Measurements from ENCODE around the gene KIAA1958. TPM values are rescaled to one million over a fixed set of nuclear protein-coding genes. Genes with fewer than 3 reads are reported as not detected.
A peak's percentile ranks its signal among the peaks of the same experiment; 100 is the strongest.

The KIAA1958 gene
- total RNA-seq, 1 donor from 2014 or later, result 55.3 TPM

DNA sequence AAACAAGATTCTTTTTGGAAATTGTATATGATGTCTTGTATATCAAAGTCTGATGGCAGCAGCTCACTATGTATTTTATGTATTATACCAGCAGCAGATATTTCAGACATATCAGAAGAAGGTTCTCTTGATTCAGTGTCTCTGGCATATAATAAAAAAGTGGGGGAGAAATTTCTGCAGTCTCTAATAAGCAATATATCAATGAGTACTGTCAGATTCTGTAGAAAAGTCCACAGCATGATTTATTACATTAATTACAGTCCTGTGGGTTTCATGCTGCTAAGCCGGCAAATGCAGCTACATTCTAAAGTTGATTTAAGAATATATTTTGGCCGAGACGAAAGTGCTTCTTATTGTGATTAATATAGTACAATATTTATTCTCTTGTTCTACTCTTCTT, 113.1 kb downstream of the KIAA1958 start:
- H3K27ac Mint-ChIP-seq, result no peak overlapping the region
- H3K4me3 Mint-ChIP-seq (ENCODE audit: low read depth), result no peak overlapping the region
- H3K36me3 Mint-ChIP-seq (ENCODE audit: insufficient read depth), result no peaks in the 10 kb centered on the region
- no peaks in the 10 kb centered on the region for H3K27me3 Mint-ChIP-seq
- DNase-seq (ENCODE audit: low spot score, unreplicated experiment), result no peak
- H3K4me1 Mint-ChIP-seq (ENCODE audit: low read depth), result peaks cover 11% of the 10 kb centered on the region
- TF ChIP-seq, protein P1, sequence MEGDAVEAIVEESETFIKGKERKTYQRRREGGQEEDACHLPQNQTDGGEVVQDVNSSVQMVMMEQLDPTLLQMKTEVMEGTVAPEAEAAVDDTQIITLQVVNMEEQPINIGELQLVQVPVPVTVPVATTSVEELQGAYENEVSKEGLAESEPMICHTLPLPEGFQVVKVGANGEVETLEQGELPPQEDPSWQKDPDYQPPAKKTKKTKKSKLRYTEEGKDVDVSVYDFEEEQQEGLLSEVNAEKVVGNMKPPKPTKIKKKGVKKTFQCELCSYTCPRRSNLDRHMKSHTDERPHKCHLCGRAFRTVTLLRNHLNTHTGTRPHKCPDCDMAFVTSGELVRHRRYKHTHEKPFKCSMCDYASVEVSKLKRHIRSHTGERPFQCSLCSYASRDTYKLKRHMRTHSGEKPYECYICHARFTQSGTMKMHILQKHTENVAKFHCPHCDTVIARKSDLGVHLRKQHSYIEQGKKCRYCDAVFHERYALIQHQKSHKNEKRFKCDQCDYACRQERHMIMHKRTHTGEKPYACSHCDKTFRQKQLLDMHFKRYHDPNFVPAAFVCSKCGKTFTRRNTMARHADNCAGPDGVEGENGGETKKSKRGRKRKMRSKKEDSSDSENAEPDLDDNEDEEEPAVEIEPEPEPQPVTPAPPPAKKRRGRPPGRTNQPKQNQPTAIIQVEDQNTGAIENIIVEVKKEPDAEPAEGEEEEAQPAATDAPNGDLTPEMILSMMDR (IDR thresholded peaks at IDR 0.05; ENCODE audit: unreplicated experiment), result no peak
- no peaks in the 10 kb centered on the region for H3K9me3 Mint-ChIP-seq (ENCODE audit: low read depth)

DNA sequence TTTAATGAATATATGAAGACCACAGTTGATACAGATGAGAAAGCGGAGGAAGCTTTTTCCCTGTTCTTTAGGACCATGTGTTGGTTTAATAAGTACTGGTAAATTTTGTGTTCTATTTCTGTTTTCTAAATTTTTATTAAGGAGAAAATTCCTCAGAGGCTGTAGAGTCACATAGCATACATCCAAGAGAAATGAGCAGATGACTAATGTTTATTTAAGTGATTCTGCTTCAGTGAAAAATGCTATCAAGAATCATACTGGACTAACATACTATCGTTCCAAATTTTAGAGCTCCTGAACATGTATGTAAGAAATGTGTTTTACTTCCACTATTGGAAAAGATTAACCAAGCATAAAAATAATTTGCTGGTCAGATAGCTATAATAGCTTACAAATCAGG, 115.0 kb downstream of the KIAA1958 start:
- Mint-ChIP-seq H3K4me1 (ENCODE audit: low read depth) (peaks cover 14% of the 10 kb centered on the region), H3K27me3 (no peaks in the 10 kb centered on the region), H3K27ac (peak overlapping the region; percentile 1), H3K9me3 (ENCODE audit: low read depth) (no peaks in the 10 kb centered on the region), H3K36me3 (ENCODE audit: insufficient read depth) (no peaks in the 10 kb centered on the region), H3K4me3 (ENCODE audit: low read depth) (no peak overlapping the region)
- TF ChIP-seq, protein P1 (IDR thresholded peaks at IDR 0.05; ENCODE audit: unreplicated experiment), result no peak
- DNase-seq (ENCODE audit: low spot score, unreplicated experiment), result no peak

DNA sequence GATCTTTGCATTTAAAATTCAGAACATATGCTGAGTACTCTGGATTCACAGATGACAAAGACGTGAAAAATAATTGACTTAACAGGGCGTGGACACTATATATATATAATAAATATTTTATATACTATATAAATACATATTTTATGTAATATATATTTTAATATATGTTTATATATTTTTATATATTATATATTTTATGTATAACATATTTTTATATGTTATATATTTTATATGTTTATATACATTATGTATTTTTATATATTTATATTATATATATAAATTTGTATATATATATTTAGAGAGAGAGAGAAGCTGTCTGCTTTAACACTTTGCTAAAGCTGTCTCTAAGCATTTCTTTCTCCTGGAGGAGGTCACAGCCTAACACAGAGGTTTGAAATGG, 118.2 kb downstream of the KIAA1958 start:
- TF ChIP-seq, protein P1 (IDR thresholded peaks at IDR 0.05; ENCODE audit: unreplicated experiment), result no peak
- H3K27ac Mint-ChIP-seq, result no peak overlapping the region
- no peak for DNase-seq (ENCODE audit: low spot score, unreplicated experiment)
- no peaks in the 10 kb centered on the region for H3K36me3 Mint-ChIP-seq (ENCODE audit: insufficient read depth)
- H3K4me1 Mint-ChIP-seq (ENCODE audit: low read depth), result peaks cover 14% of the 10 kb centered on the region
- H3K9me3 Mint-ChIP-seq (ENCODE audit: low read depth), result no peaks in the 10 kb centered on the region
- H3K27me3 Mint-ChIP-seq, result no peaks in the 10 kb centered on the region
- H3K4me3 Mint-ChIP-seq (ENCODE audit: low read depth), result no peak overlapping the region

DNA sequence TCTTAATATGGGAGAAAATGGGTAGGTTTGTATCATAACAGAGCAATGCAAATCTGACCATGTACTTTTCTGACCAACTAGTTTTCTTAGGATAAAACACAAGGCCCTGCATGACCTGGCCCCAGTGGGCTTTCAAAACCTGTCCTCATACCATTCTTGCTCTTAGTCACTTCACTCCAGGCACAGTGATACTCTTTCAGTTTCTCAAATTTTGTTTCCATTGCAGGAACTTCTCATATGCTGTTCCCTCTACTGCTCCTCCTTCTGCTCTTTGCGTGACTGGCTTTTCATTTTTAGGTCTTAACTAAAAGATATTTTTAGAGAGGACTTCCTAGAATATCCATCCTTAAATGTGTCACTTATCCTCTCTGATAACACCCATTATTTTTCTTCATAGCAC, 118.9 kb downstream of the KIAA1958 start:
- no peak for DNase-seq (ENCODE audit: low spot score, unreplicated experiment)
- TF ChIP-seq, protein P1 (IDR thresholded peaks at IDR 0.05; ENCODE audit: unreplicated experiment), result no peak
- H3K36me3 Mint-ChIP-seq (ENCODE audit: insufficient read depth), result no peaks in the 10 kb centered on the region
- peaks cover 12% of the 10 kb centered on the region for H3K4me1 Mint-ChIP-seq (ENCODE audit: low read depth)
- no peaks in the 10 kb centered on the region for H3K9me3 Mint-ChIP-seq (ENCODE audit: low read depth)
- H3K27ac Mint-ChIP-seq, result peak overlapping the region; percentile 3
- no peak overlapping the region for H3K4me3 Mint-ChIP-seq (ENCODE audit: low read depth)
- H3K27me3 Mint-ChIP-seq, result no peaks in the 10 kb centered on the region

DNA sequence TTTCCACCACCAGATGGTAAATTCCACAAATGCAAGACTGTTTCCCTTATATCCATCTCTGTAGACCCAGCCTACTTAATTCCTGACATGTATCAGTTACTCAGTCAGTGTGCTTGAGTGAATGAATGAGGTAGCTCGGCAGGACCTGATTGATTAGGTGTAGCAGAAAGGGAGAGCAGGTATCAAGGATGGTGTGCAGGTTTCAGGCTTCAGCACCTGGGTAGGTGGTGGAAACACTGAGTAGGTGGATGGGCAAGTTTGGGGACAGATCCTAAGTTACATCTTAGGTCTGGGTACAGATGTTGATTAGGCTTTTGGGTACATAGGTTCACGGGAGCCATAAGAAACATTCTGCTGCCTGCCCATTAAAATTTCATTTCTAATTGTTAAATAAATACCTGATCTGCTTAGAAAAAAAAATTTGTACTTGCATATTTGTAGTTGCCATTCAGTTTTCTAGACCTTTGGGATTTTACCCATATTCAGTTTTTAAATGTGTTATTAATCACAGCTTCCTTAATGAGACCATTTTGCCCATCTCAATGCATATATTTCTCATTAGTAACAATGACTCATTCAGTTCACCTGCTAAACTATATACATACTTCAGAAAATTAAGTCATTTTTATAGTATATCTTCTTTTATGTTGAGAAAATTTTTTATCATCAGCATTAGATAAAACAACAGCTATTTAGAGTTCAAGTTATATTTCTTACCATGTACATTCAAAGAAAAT, 119.5 kb downstream of the KIAA1958 start:
- H3K4me1 Mint-ChIP-seq (ENCODE audit: low read depth), result peaks cover 11% of the 10 kb centered on the region
- no peaks in the 10 kb centered on the region for H3K27me3 Mint-ChIP-seq
- H3K36me3 Mint-ChIP-seq (ENCODE audit: insufficient read depth), result no peaks in the 10 kb centered on the region
- H3K27ac Mint-ChIP-seq, result peak overlapping the region; percentile 3
- H3K4me3 Mint-ChIP-seq (ENCODE audit: low read depth), result no peak overlapping the region
- no peak for DNase-seq (ENCODE audit: low spot score, unreplicated experiment)
- no peaks in the 10 kb centered on the region for H3K9me3 Mint-ChIP-seq (ENCODE audit: low read depth)
- TF ChIP-seq, protein P1 (IDR thresholded peaks at IDR 0.05; ENCODE audit: unreplicated experiment), result no peak

Measured in progenitor cell of endocrine pancreas (in vitro differentiated cells).